A673 (cell line): ENCODE results near the gene CIAO3. TPM values are rescaled to one million over a fixed set of nuclear protein-coding genes. Genes with fewer than 3 reads are reported as not detected.

ENCODE experiments used
- BruUV-seq: library from RNA; stranded (reverse); fragments of 400-500 nt; replicated peaks from 2 replicates; lab custom pipeline; 2021; lab: Mats Ljungman, UMichigan
- CTCF ChIA-PET: fragments of 300-600 bp; sonication (Branson Sonifier 250); formaldehyde crosslinking; loops from one replicate; lab custom pipeline; 2022; ENCODE audit warnings: antibody characterized with exemption; lab: Charles Lee
- POLR2A ChIA-PET: fragments of 300-600 bp; sonication (Branson Sonifier 250); formaldehyde crosslinking; loops from one replicate; lab custom pipeline; 2022; ENCODE audit warnings: antibody characterized with exemption; ENCODE audit not compliant: low non-redundant PET; lab: Charles Lee
- DNase-seq: peaks from one replicate; pipeline ENCODE4 v3.0.0-alpha.2; 2015; ENCODE audit warnings: low spot score
- H3K27ac ChIP-seq: fragments of 200-600 bp; sonication (generic); 2 replicates; pipeline ENCODE4 v1.5.1; 2016; ENCODE audit warnings: mixed run types, low read depth, mild to moderate bottlenecking, mixed read lengths, antibody characterized with exemption, low read length; ENCODE audit not compliant: poor library complexity, severe bottlenecking
- H3K27me3 ChIP-seq: fragments of 200-600 bp; sonication (generic); replicated peaks from 2 replicates; pipeline ENCODE4 v1.6.1; 2017; ENCODE audit warnings: mixed run types, low read depth, mild to moderate bottlenecking, mixed read lengths, antibody characterized with exemption, low read length; ENCODE audit not compliant: insufficient read depth, poor library complexity
- H3K36me3 ChIP-seq: fragments of 200-600 bp; sonication (generic); 2 replicates; pipeline ENCODE4 v1.6.1; 2016; ENCODE audit warnings: mixed run types, mild to moderate bottlenecking, mixed read lengths, antibody characterized with exemption, low read length; ENCODE audit not compliant: insufficient read depth, poor library complexity, severe bottlenecking
- H3K4me1 ChIP-seq: fragments of 200-600 bp; sonication (generic); 2 replicates; pipeline ENCODE4 v1.6.1; 2017; ENCODE audit warnings: mixed run types, mild to moderate bottlenecking, mixed read lengths, antibody characterized with exemption, low read length; ENCODE audit not compliant: insufficient read depth, poor library complexity, severe bottlenecking
- H3K4me3 ChIP-seq: fragments of 200-600 bp; sonication (generic); 2 replicates; pipeline ENCODE4 v1.5.1; 2016; ENCODE audit warnings: low read depth, mixed run types, mild to moderate bottlenecking, mixed read lengths, low read length; ENCODE audit not compliant: poor library complexity, severe bottlenecking
- H3K9me3 ChIP-seq: fragments of 200-600 bp; sonication (generic); 2 replicates; pipeline ENCODE4 v1.6.1; 2016; ENCODE audit warnings: mixed run types, low read depth, mild to moderate bottlenecking, mixed read lengths, antibody characterized with exemption, low read length; ENCODE audit not compliant: poor library complexity, severe bottlenecking
- CTCF ChIP-seq: fragments of 300-800, 200-600 bp; sonication (generic); conservative IDR thresholded peaks from 2 replicates; pipeline ENCODE4 v1.5.1; 2017; ENCODE audit warnings: low read depth, mild to moderate bottlenecking, antibody characterized with exemption, low read length, moderate library complexity, mixed read lengths
- EZH2 ChIP-seq: fragments of 200-600 bp; sonication (generic); IDR thresholded peaks from 2 replicates; pipeline ENCODE4 v1.6.1; 2017; ENCODE audit warnings: borderline replicate concordance, low read depth, mild to moderate bottlenecking, mixed read lengths, antibody characterized with exemption, low read length; ENCODE audit not compliant: poor library complexity, severe bottlenecking
- intact Hi-C: fragments of 100-400 bp; cut with micrococcal nuclease; formaldehyde crosslinking; loops from one replicate; pipeline ENCODE4 v1.10.0; 2022; ENCODE audit not compliant: unreplicated experiment
- total RNA-seq: library from RNA; stranded (reverse); gene quantifications from 2 replicates; pipeline ENCODE4 v1.2.3, GENCODE V29; 2021

CIAO3 gene
- total RNA-seq, 1 experiment from 2014 or later = 48.4 TPM

- Histone ChIP-seq H3K27me3 (peaks cover 31% of the 10 kb centered on the region), H3K27ac (no peak overlapping the region), H3K36me3 (no peaks in the 10 kb centered on the region), H3K4me1 (peaks cover 8% of the 10 kb centered on the region), H3K4me3 (no peak overlapping the region), H3K9me3 (no peaks in the 10 kb centered on the region)
- no peak for DNase-seq
- intact Hi-C loops = loop anchor here (10.0 kb wide), 1 partner anchor 338 kb away; no protein-coding TSS in a partner anchor
- ChIA-PET CTCF (interaction anchor here (0.6 kb wide), 1 partner anchor 29 kb away, joined by 3 read pairs; no protein-coding TSS in a partner anchor), POLR2A (no interaction called here)
- no TSS peak for BruUV-seq
- TF ChIP-seq EZH2 = no peak
- TF ChIP-seq CTCF = no peak
Observed at GRCh38 chr16:716768-717325, 23.9 kb downstream of the CIAO3 start.

GRCh38 chr16:716200-716568 lies 24.6 kb downstream of the CIAO3 start:
- POLR2A ChIA-PET = no interaction called here
- H3K27ac ChIP-seq = no peak overlapping the region
- intact Hi-C loops = loop anchor here (10.0 kb wide), 1 partner anchor 339 kb away; no protein-coding TSS in a partner anchor
- H3K27me3 ChIP-seq = peaks cover 31% of the 10 kb centered on the region
- no peaks in the 10 kb centered on the region for H3K36me3 ChIP-seq
- H3K4me1 ChIP-seq = peaks cover 8% of the 10 kb centered on the region
- no peak for DNase-seq
- BruUV-seq = no TSS peak
- H3K9me3 ChIP-seq = no peaks in the 10 kb centered on the region
- no peak overlapping the region for H3K4me3 ChIP-seq
- TF ChIP-seq EZH2 (no peak), CTCF (no peak)
- CTCF ChIA-PET = interaction anchor here (1.0 kb wide), 1 partner anchor 12 kb away, joined by 5 read pairs; no protein-coding TSS in a partner anchor

GRCh38 chr16:715477-716199 lies 25.2 kb downstream of the CIAO3 start:
- ChIA-PET POLR2A (interaction anchor here (0.6 kb wide), 1 partner anchor 314 kb away, joined by 4 read pairs; the partner anchor contains the start of gene DECR2), CTCF (interaction anchor here (1.0 kb wide), 1 partner anchor 12 kb away, joined by 5 read pairs; no protein-coding TSS in a partner anchor)
- intact Hi-C loops = loop anchor here (10.0 kb wide), 1 partner anchor 339 kb away; no protein-coding TSS in a partner anchor
- DNase-seq = no peak
- H3K9me3 ChIP-seq = no peaks in the 10 kb centered on the region
- H3K4me3 ChIP-seq = peak overlapping the region; percentile 32
- no peaks in the 10 kb centered on the region for H3K36me3 ChIP-seq
- TF ChIP-seq EZH2 (peak; percentile 74), CTCF (no peak; the same call in 1 of the 2 replicates)
- peaks cover 31% of the 10 kb centered on the region for H3K27me3 ChIP-seq
- no TSS peak for BruUV-seq
- peaks cover 8% of the 10 kb centered on the region for H3K4me1 ChIP-seq
- H3K27ac ChIP-seq = no peak overlapping the region
